Right cardiac atrium (tissue), 5 donors: ENCODE results near the gene MARCKSL1. TPM values are rescaled to one million over a fixed set of nuclear protein-coding genes. Genes with fewer than 3 reads are reported as not detected.
"Not testable (repeated sequence)": the region's sequence is repeated elsewhere in the genome, so short reads cannot be mapped to it uniquely, and the experiment has no call there.

Experiments
- ATAC-seq, 2 donors: fragments of 200-7000 bp; cut with Tn5 transposase; one replicate each; pipeline versions ENCODE4 v1.8.0 to v1.9.1; 2020; ENCODE audit warnings: moderate library complexity in 2 of 2, mild to moderate bottlenecking in 1 of 2
- DNase-seq, 3 donors: peaks; one replicate each; pipeline ENCODE4 v3.0.0-alpha.2; 2020
- H3K27ac ChIP-seq: one replicate; pipeline ENCODE4 v1.5.1; 2013; ENCODE audit warnings: mild to moderate bottlenecking, low read length, control low read depth, moderate library complexity
- H3K27me3 ChIP-seq: one replicate; pipeline ENCODE4 v1.6.1; 2013; ENCODE audit not compliant: control insufficient read depth, insufficient read depth
- H3K4me1 ChIP-seq: one replicate; pipeline ENCODE4 v1.6.1; 2013; ENCODE audit warnings: low read length; ENCODE audit not compliant: control insufficient read depth, insufficient read depth
- H3K4me3 ChIP-seq: one replicate; pipeline ENCODE4 v1.5.1; 2013; ENCODE audit warnings: low read length, control low read depth
- H3K9me3 ChIP-seq: one replicate; pipeline ENCODE4 v1.6.1; 2013; ENCODE audit warnings: low read length; ENCODE audit not compliant: control insufficient read depth
- WGBS: extraction: QIAGEN DNeasy Blood & Tissue Kit; methylation state at CpG from one replicate; pipeline ENCODE4 v1.1.7; 2013; 5-methylcytosine and 5-hydroxymethylcytosine counted together
- intact Hi-C, 4 donors: fragments of 100-400 bp; cut with DNase I; formaldehyde crosslinking; loops; one replicate each; pipeline versions ENCODE4 v1.11.0 to v1.14.0; 2022 to 2023
- polyA plus RNA-seq: library from polyadenylated mRNA; stranded (reverse); fragments of 200-250 nt; gene quantifications from one replicate; pipeline ENCODE4 v1.2.3, GENCODE V29; 2013
- total RNA-seq, 4 donors: library from RNA; stranded (reverse); fragmentation: NEBNext Ultra II Directional; extraction: Animal tissue kit (Norgen Biotek cat#: 25700); gene quantifications; one replicate each; pipeline ENCODE4 v1.2.1, GENCODE V29; 2021
- donor health status: healthy with polysubstance abuse.
- donor health status: DM: no; HTN: yes; CAD: no.
- donor health status: DM: no; HTN: no; CAD: no.
- donor health status: DM: no; HTN: yes; CAD: no; lungs with severe emphysema.
- donor health status: DM: yes; HTN: yes; CAD: no.

Gene MARCKSL1
- total and polyA plus RNA-seq, 5 donors, result 14.5 to 52.7 (median 30.6) TPM

DNA sequence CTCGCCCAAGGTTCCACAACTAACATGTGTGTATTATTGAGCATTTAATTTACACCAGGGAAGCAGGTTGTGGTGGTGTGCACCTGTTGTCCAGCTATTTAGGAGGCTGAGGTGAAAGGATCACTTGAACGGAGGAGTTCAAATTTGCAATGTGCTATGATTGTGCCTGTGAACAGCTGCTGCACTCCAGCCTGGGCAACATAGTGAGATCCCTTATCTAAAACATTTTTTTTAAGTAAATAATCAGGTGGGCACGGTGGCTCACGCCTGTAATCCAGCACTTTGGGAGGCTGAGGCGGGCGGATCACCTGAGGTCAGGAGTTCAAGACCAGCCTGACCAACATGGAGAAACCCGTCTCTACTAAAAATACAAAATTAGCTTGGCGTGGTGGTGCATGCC, 51.3 kb downstream of the MARCKSL1 start:
- DNase-seq, H3K4me3 ChIP-seq, H3K9me3 ChIP-seq, H3K4me1 ChIP-seq, ATAC-seq, H3K27ac ChIP-seq, intact Hi-C loops, H3K27me3 ChIP-seq: not testable (repeated sequence)
- 86% methylated on average over 8 of the region's 8 CpGs for WGBS

Other genes starting within 250 kb of the MARCKSL1 start
- gene KPNA6, start 228.2 kb downstream of the MARCKSL1 start, total RNA-seq, result 10 to 100 TPM; 72.4 to 79.7 (median 75.8) TPM
- 14.7 TPM for gene KPNA6, start 228.2 kb downstream of the MARCKSL1 start, polyA plus RNA-seq
- gene TXLNA, start 156.6 kb downstream of the MARCKSL1 start, total RNA-seq, result 10 to 100 TPM; 18.5 to 29.4 (median 21.2) TPM
- gene TXLNA, start 156.6 kb downstream of the MARCKSL1 start, polyA plus RNA-seq, result 13.8 TPM
- 10 to 100 TPM in 3 of 4 donors, 1 to 10 TPM in 1; 8.0 to 18.4 (median 14.5) TPM for gene CCDC28B, start 135.6 kb downstream of the MARCKSL1 start, total RNA-seq
- gene CCDC28B, start 135.6 kb downstream of the MARCKSL1 start, polyA plus RNA-seq, result 26.9 TPM
- gene IQCC, start 130.6 kb downstream of the MARCKSL1 start, total RNA-seq, result 1 to 10 TPM in 3 of 4 donors, under 1 TPM in 1; 0.81 to 1.5 (median 1.5) TPM
- 1.00 TPM for gene IQCC, start 130.6 kb downstream of the MARCKSL1 start, polyA plus RNA-seq
- not detected for gene DCDC2B, start 127.1 kb downstream of the MARCKSL1 start, total RNA-seq
- 0.05 TPM for gene DCDC2B, start 127.1 kb downstream of the MARCKSL1 start, polyA plus RNA-seq
- gene TMEM234, start 113.9 kb downstream of the MARCKSL1 start, total RNA-seq, result 10 to 100 TPM in 3 of 4 donors, 1 to 10 TPM in 1; 9.1 to 14.4 (median 13.9) TPM
- 13.6 TPM for gene TMEM234, start 113.9 kb downstream of the MARCKSL1 start, polyA plus RNA-seq
- gene EIF3I, start 113.8 kb downstream of the MARCKSL1 start, total RNA-seq, result 100 to 1,000 TPM in 1 of 4 donors, 10 to 100 TPM in 3; 99.2 to 104 (median 99.8) TPM
- gene EIF3I, start 113.8 kb downstream of the MARCKSL1 start, polyA plus RNA-seq, result 127 TPM
- gene FAM167B, start 89.0 kb downstream of the MARCKSL1 start, total RNA-seq, result 1 to 10 TPM; 2.0 to 4.4 (median 3.8) TPM
- 6.5 TPM for gene FAM167B, start 89.0 kb downstream of the MARCKSL1 start, polyA plus RNA-seq
- 1 to 10 TPM in 3 of 4 donors, under 1 TPM in 1; 0.23 to 2.4 (median 1.3) TPM for gene LCK, start 85.0 kb downstream of the MARCKSL1 start, total RNA-seq
- gene LCK, start 85.0 kb downstream of the MARCKSL1 start, polyA plus RNA-seq, result 0.41 TPM
- gene HDAC1, start 44.1 kb downstream of the MARCKSL1 start, total RNA-seq, result 10 to 100 TPM; 34.1 to 44.9 (median 39.5) TPM
- gene HDAC1, start 44.1 kb downstream of the MARCKSL1 start, polyA plus RNA-seq, result 28.1 TPM
- gene FAM229A, start 26.3 kb upstream of the MARCKSL1 start, total RNA-seq, result 1 to 10 TPM; 2.0 to 5.3 (median 3.6) TPM
- 3.5 TPM for gene FAM229A, start 26.3 kb upstream of the MARCKSL1 start, polyA plus RNA-seq
- gene TSSK3, start 26.3 kb upstream of the MARCKSL1 start, total RNA-seq, result 1 to 10 TPM; 1.1 to 2.7 (median 1.8) TPM
- 1.5 TPM for gene TSSK3, start 26.3 kb upstream of the MARCKSL1 start, polyA plus RNA-seq
- 10 to 100 TPM; 40.4 to 56.0 (median 48.6) TPM for gene BSDC1, start 58.2 kb upstream of the MARCKSL1 start, total RNA-seq
- gene BSDC1, start 58.2 kb upstream of the MARCKSL1 start, polyA plus RNA-seq, result 37.1 TPM
- under 1 TPM in 3 of 4 donors, not detected in 1; 0.03 TPM for gene ZBTB8B, start 128.8 kb upstream of the MARCKSL1 start, total RNA-seq
- 0.02 TPM for gene ZBTB8B, start 128.8 kb upstream of the MARCKSL1 start, polyA plus RNA-seq
- gene ZBTB8A, start 203.2 kb upstream of the MARCKSL1 start, total RNA-seq, result 1 to 10 TPM; 3.2 to 5.1 (median 4.0) TPM
- gene ZBTB8A, start 203.2 kb upstream of the MARCKSL1 start, polyA plus RNA-seq, result 1.8 TPM